Prostate gland (tissue), 2 donors: Measurements from ENCODE around the gene ZMIZ1. TPM values are rescaled to one million over a fixed set of nuclear protein-coding genes. Genes with fewer than 3 reads are reported as not detected.

Experiments used
- DNase-seq: peaks from one replicate; pipeline ENCODE4 v3.0.0-alpha.2; 2019; ENCODE audit warnings: low spot score
- H3K27ac ChIP-seq, 2 donors: fragments of 200-600 bp; sonication (generic); 2 replicates each; pipeline ENCODE4 v1.5.1; 2017 to 2019
- H3K27me3 ChIP-seq: fragments of 200-600 bp; sonication (generic); replicated peaks from 2 replicates; pipeline ENCODE4 v1.5.1; 2019; ENCODE audit not compliant: insufficient read depth
- H3K36me3 ChIP-seq, 2 donors: fragments of 200-600 bp; sonication (generic); 1 replicate in 1 of 2; 2 replicates in 1 of 2; pipeline versions ENCODE4 v1.5.1 to v1.8.1; 2017 to 2019
- H3K4me1 ChIP-seq: fragments of 200-600 bp; sonication (generic); replicated peaks from 2 replicates; pipeline ENCODE4 v1.5.1; 2019
- H3K4me3 ChIP-seq, 2 donors: fragments of 200-600 bp; sonication (generic); 2 replicates each; pipeline ENCODE4 v1.5.1; 2017 to 2019
- H3K9me3 ChIP-seq: fragments of 200-600 bp; sonication (generic); 2 replicates; pipeline ENCODE4 v1.5.1; 2017
- CTCF ChIP-seq, 4 experiments: fragments of 200-600 bp in 2 of 4; fragments of 450-650 bp in 2 of 4; sonication (generic) in 2 of 4; IDR thresholded peaks; 1 replicate in 3 of 4; 2 replicates in 1 of 4; pipeline ENCODE4 v1.5.1; 2016 to 2019; ENCODE audit warnings: antibody characterized with exemption in 4 of 4, mild to moderate bottlenecking in 2 of 4, moderate library complexity in 2 of 4
- POLR2A ChIP-seq: fragments of 450-650 bp; IDR thresholded peaks from one replicate; pipeline ENCODE4 v1.6.1; 2016; ENCODE audit warnings: antibody characterized with exemption, mild to moderate bottlenecking
- POLR2AphosphoS5 ChIP-seq: sonication (generic); formaldehyde crosslinking; IDR thresholded peaks from one replicate; pipeline ENCODE4 v1.6.1; 2017; ENCODE audit warnings: antibody characterized with exemption
- WGBS: methylation state at CpG from one replicate; pipeline ENCODE4 v1.1.5; 2018; 5-methylcytosine and 5-hydroxymethylcytosine counted together
- intact Hi-C: fragments of 100-400 bp; cut with DNase I; formaldehyde crosslinking; loops from one replicate; pipeline ENCODE4 v1.14.2; 2022
- total RNA-seq, 2 donors: library from RNA; depleted of rRNA; stranded (reverse); fragments of >200 nt; gene quantifications; one replicate each; pipeline ENCODE4 v1.1.0, GENCODE V29; 2016

ZMIZ1 gene
- total RNA-seq, 2 donors from 2014 or later: 69.6 to 78.5 TPM

- Histone ChIP-seq H3K27me3 (no peaks in the 10 kb centered on the region), H3K27ac (peak overlapping the region; percentile 28 to 35), H3K9me3 (no peaks in the 10 kb centered on the region), H3K4me3 (no peak overlapping the region), H3K4me1 (peaks cover 43% of the 10 kb centered on the region), H3K36me3 (no peaks in the 10 kb centered on the region)
- no peak for DNase-seq
- TF ChIP-seq CTCF (IDR thresholded peaks at IDR 0.05): no peak
- TF ChIP-seq POLR2AphosphoS5: no peak
- TF ChIP-seq POLR2A: no peak
- intact Hi-C loops: no loop called here
- 68% methylated on average over 15 of the region's 15 CpGs for WGBS
Observed at GRCh38 chr10:79088613-79089355, 20.0 kb downstream of the ZMIZ1 start.

GRCh38 chr10:79089632-79090031 lies 20.9 kb downstream of the ZMIZ1 start:
- Histone ChIP-seq H3K27ac (no peak overlapping the region), H3K27me3 (no peaks in the 10 kb centered on the region), H3K36me3 (no peaks in the 10 kb centered on the region), H3K9me3 (no peaks in the 10 kb centered on the region), H3K4me3 (no peak overlapping the region), H3K4me1 (peaks cover 45% of the 10 kb centered on the region)
- DNase-seq: no peak
- intact Hi-C loops: no loop called here
- TF ChIP-seq POLR2AphosphoS5 (no peak), CTCF (IDR thresholded peaks at IDR 0.05) (no peak), POLR2A (no peak)
- 67% methylated on average over 8 of the region's 8 CpGs for WGBS

- H3K4me1 ChIP-seq: peaks cover 40% of the 10 kb centered on the region
- intact Hi-C loops: no loop called here
- TF ChIP-seq POLR2A: no peak
- TF ChIP-seq POLR2AphosphoS5: no peak
- no peak overlapping the region for H3K27ac ChIP-seq
- no peaks in the 10 kb centered on the region for H3K9me3 ChIP-seq
- DNase-seq: no peak
- no peaks in the 10 kb centered on the region for H3K27me3 ChIP-seq
- 11% methylated on average over 6 of the region's 6 CpGs for WGBS
- H3K36me3 ChIP-seq: no peaks in the 10 kb centered on the region
- no peak overlapping the region for H3K4me3 ChIP-seq
Observed at GRCh38 chr10:79090134-79090803, 21.5 kb downstream of the ZMIZ1 start.

GRCh38 chr10:79092292-79092896 lies 23.6 kb downstream of the ZMIZ1 start:
- intact Hi-C loops: no loop called here
- 84% methylated on average over 10 of the region's 10 CpGs for WGBS
- no peaks in the 10 kb centered on the region for H3K9me3 ChIP-seq
- H3K27ac ChIP-seq: no peak overlapping the region
- H3K27me3 ChIP-seq: no peaks in the 10 kb centered on the region
- peaks cover 42% of the 10 kb centered on the region for H3K4me1 ChIP-seq
- TF ChIP-seq POLR2AphosphoS5 (no peak), CTCF (IDR thresholded peaks at IDR 0.05) (no peak)
- no peaks in the 10 kb centered on the region for H3K36me3 ChIP-seq
- H3K4me3 ChIP-seq: no peak overlapping the region
- no peak for DNase-seq

GRCh38 chr10:79093658-79094411 lies 25.1 kb downstream of the ZMIZ1 start:
- Histone ChIP-seq H3K4me3 (no peak overlapping the region), H3K27ac (peak overlapping the region; percentile 74 to 75), H3K27me3 (no peaks in the 10 kb centered on the region), H3K36me3 (no peaks in the 10 kb centered on the region), H3K4me1 (peaks cover 34% of the 10 kb centered on the region), H3K9me3 (no peaks in the 10 kb centered on the region)
- peak; percentile 46 for TF ChIP-seq POLR2AphosphoS5
- TF ChIP-seq POLR2A: no peak
- TF ChIP-seq CTCF (IDR thresholded peaks at IDR 0.05): no peak
- WGBS: 6% methylated on average over 19 of the region's 24 CpGs
- DNase-seq: peak; percentile 68
- intact Hi-C loops: no loop called here
